ENCODE measurements around the gene RXRA. TPM values are rescaled to one million over a fixed set of nuclear protein-coding genes. Genes with fewer than 3 reads are reported as not detected.
A peak's percentile ranks its signal among the peaks of the same experiment; 100 is the strongest.

RXRA gene
- total and polyA plus RNA-seq, 3 experiments from 2014 or later = 2.1 to 10.0 (median 9.9) TPM

DNA sequence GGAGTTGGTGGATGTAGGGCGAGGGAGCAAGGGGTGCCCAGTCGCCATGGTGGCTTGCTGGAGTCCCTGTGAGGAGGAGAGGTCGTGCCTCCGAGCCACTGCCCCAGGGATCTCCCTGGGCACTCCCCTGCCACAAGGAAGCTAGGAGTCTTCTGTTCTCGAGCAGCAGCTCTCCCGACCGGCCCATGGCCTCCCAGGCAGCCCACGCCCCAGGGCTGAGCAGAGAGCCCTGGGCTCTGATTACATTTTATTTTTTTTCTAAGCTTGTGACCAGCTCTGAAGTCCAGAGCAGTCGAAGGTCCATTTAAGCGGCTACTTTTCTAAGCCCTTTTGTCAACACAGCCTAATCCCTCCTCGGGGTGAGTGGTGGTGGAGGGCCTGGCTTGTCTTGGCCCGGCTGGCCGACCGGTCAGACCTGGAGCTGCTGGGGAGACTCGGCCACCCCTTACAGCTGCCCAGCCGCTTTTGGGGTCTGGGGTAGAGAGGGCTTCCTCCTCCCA is 2.1 kb downstream of the RXRA start:
- no peak overlapping the region for H3K27ac Mint-ChIP-seq
- no peak overlapping the region for H3K4me3 ChIP-seq (ENCODE audit: low read length)
- peaks cover 19% of the 10 kb centered on the region for H3K4me1 ChIP-seq (ENCODE audit: insufficient read depth, low read length)
- no peaks in the 10 kb centered on the region for H3K36me3 Mint-ChIP-seq
- no peaks in the 10 kb centered on the region for H3K9me3 ChIP-seq (ENCODE audit: low read length)
- H3K4me3 Mint-ChIP-seq = peak overlapping the region; percentile 49 to 85 (median 65)
- POLR2A ChIA-PET = no interaction called here
- no peaks in the 10 kb centered on the region for H3K27me3 ChIP-seq (ENCODE audit: insufficient read depth, low read length, poor library complexity, severe bottlenecking)
- no peak for DNase-seq
- H3K27me3 Mint-ChIP-seq = peaks cover 0 to 6% of the 10 kb centered on the region in 2 donors
- CTCF ChIA-PET = interaction anchor here (0.9 to 2.3 kb wide), 2 partner anchors 115 to 158 kb away, joined by 7 to 8 read pairs; no protein-coding TSS in a partner anchor
- peaks cover 9 to 28% (median 15%) of the 10 kb centered on the region in 3 donors for H3K4me1 Mint-ChIP-seq
- no peaks in the 10 kb centered on the region for H3K36me3 ChIP-seq (ENCODE audit: insufficient read depth, low read length)
- H3K9me3 Mint-ChIP-seq = no peaks in the 10 kb centered on the region
- H3K27ac ChIP-seq (ENCODE audit: low read depth, low read length) = peak overlapping the region; percentile 47

GRCh38 chr9:134328841-134329575 is 2.8 kb downstream of the RXRA start:
- peak overlapping the region in 1 of 7 donors; percentile 80 for H3K4me3 Mint-ChIP-seq
- peak overlapping the region; percentile 47 for H3K27ac ChIP-seq (ENCODE audit: low read depth, low read length)
- ChIA-PET POLR2A (no interaction called here), CTCF (interaction anchor here (2.3 kb wide), 1 partner anchor 158 kb away, joined by 8 read pairs; no protein-coding TSS in a partner anchor)
- H3K27me3 Mint-ChIP-seq = peaks cover 0 to 6% of the 10 kb centered on the region in 2 donors
- peaks cover 19% of the 10 kb centered on the region for H3K4me1 ChIP-seq (ENCODE audit: insufficient read depth, low read length)
- no peaks in the 10 kb centered on the region for H3K9me3 ChIP-seq (ENCODE audit: low read length)
- no peak overlapping the region for H3K27ac Mint-ChIP-seq
- H3K36me3 ChIP-seq (ENCODE audit: insufficient read depth, low read length) = no peaks in the 10 kb centered on the region
- no peak for DNase-seq
- H3K4me3 ChIP-seq (ENCODE audit: low read length) = no peak overlapping the region
- no peaks in the 10 kb centered on the region for H3K36me3 Mint-ChIP-seq
- peaks cover 9 to 28% (median 15%) of the 10 kb centered on the region in 3 donors for H3K4me1 Mint-ChIP-seq
- no peaks in the 10 kb centered on the region for H3K27me3 ChIP-seq (ENCODE audit: insufficient read depth, low read length, poor library complexity, severe bottlenecking)
- no peaks in the 10 kb centered on the region for H3K9me3 Mint-ChIP-seq

DNA sequence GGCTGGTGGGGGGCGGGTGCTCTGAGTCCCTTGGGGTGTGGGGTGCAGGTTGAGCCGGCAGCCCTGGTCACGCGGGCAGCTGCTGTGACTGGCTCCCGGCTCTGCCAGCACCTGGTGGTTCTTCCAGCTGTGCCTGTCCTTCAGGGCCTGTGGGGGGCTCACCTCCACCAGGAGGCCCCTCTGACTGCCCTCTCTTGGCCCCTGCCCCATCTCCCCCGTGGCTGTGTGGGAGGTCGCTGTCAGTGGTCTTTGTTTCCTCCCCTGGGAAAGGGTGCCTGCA is 3.3 kb downstream of the RXRA start:
- peaks cover 6 to 23% (median 10%) of the 10 kb centered on the region in 3 donors for H3K4me1 Mint-ChIP-seq
- no peak for DNase-seq
- H3K36me3 Mint-ChIP-seq = no peaks in the 10 kb centered on the region
- no peaks in the 10 kb centered on the region for H3K36me3 ChIP-seq (ENCODE audit: insufficient read depth, low read length)
- H3K9me3 ChIP-seq (ENCODE audit: low read length) = no peaks in the 10 kb centered on the region
- no peaks in the 10 kb centered on the region for H3K27me3 ChIP-seq (ENCODE audit: insufficient read depth, low read length, poor library complexity, severe bottlenecking)
- H3K4me3 ChIP-seq (ENCODE audit: low read length) = no peak overlapping the region
- H3K27me3 Mint-ChIP-seq = peaks cover 0 to 4% of the 10 kb centered on the region in 2 donors
- peak overlapping the region in 2 of 7 donors; percentile 58 to 80 for H3K4me3 Mint-ChIP-seq
- no peaks in the 10 kb centered on the region for H3K9me3 Mint-ChIP-seq
- ChIA-PET CTCF (interaction anchor here (2.3 kb wide), 1 partner anchor 159 kb away, joined by 8 read pairs; no protein-coding TSS in a partner anchor), POLR2A (no interaction called here)
- peaks cover 16% of the 10 kb centered on the region for H3K4me1 ChIP-seq (ENCODE audit: insufficient read depth, low read length)
- H3K27ac Mint-ChIP-seq = peak overlapping the region in 1 of 8 donors; percentile 37
- no peak overlapping the region for H3K27ac ChIP-seq (ENCODE audit: low read depth, low read length)

GRCh38 chr9:134329886-134330285 is 3.6 kb downstream of the RXRA start:
- Mint-ChIP-seq H3K27me3 (peaks cover 0 to 2% of the 10 kb centered on the region in 2 donors), H3K4me3 (peak overlapping the region in 3 of 7 donors; percentile 3 to 58 (median 54)), H3K9me3 (no peaks in the 10 kb centered on the region), H3K36me3 (no peaks in the 10 kb centered on the region), H3K27ac (peak overlapping the region in 1 of 8 donors; percentile 37), H3K4me1 (peaks cover 4 to 20% (median 8%) of the 10 kb centered on the region in 3 donors)
- no peaks in the 10 kb centered on the region for H3K9me3 ChIP-seq (ENCODE audit: low read length)
- H3K4me1 ChIP-seq (ENCODE audit: insufficient read depth, low read length) = peaks cover 16% of the 10 kb centered on the region
- H3K27me3 ChIP-seq (ENCODE audit: insufficient read depth, low read length, poor library complexity, severe bottlenecking) = no peaks in the 10 kb centered on the region
- ChIA-PET POLR2A (no interaction called here), CTCF (no interaction called here)
- no peaks in the 10 kb centered on the region for H3K36me3 ChIP-seq (ENCODE audit: insufficient read depth, low read length)
- H3K4me3 ChIP-seq (ENCODE audit: low read length) = no peak overlapping the region
- no peak overlapping the region for H3K27ac ChIP-seq (ENCODE audit: low read depth, low read length)
- DNase-seq = no peak

DNA sequence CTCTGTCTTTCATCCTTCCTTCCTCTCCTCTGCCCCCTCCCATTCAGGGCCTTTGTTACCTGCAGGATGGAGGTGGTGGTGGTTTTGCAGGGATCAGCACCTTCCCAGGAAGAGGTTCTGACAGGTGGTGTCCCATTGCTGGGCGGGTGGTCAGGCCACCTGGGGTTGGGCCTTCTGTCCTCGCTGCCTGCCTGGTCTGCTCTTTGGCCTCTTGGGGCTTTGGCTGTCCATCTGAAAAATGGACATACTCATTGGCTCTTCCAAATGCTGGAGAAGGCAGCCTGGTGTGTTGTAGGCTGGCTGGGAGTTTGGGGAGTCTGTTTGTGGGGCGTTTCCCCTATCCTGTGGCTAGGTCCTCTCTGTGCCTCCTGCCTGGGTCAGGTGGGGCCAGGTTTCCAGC is 4.3 kb downstream of the RXRA start:
- no peaks in the 10 kb centered on the region for H3K36me3 ChIP-seq (ENCODE audit: insufficient read depth, low read length)
- H3K27me3 ChIP-seq (ENCODE audit: insufficient read depth, low read length, poor library complexity, severe bottlenecking) = no peaks in the 10 kb centered on the region
- Mint-ChIP-seq H3K36me3 (no peaks in the 10 kb centered on the region), H3K9me3 (no peaks in the 10 kb centered on the region), H3K4me1 (peaks cover 4 to 16% (median 8%) of the 10 kb centered on the region in 3 donors), H3K27ac (peak overlapping the region in 1 of 8 donors; percentile 61), H3K4me3 (peak overlapping the region in 1 of 7 donors; percentile 73), H3K27me3 (peaks cover 0 to 2% of the 10 kb centered on the region in 2 donors)
- ChIA-PET CTCF (no interaction called here), POLR2A (no interaction called here)
- H3K4me1 ChIP-seq (ENCODE audit: insufficient read depth, low read length) = peaks cover 16% of the 10 kb centered on the region
- no peak overlapping the region for H3K4me3 ChIP-seq (ENCODE audit: low read length)
- H3K27ac ChIP-seq (ENCODE audit: low read depth, low read length) = no peak overlapping the region
- H3K9me3 ChIP-seq (ENCODE audit: low read length) = no peaks in the 10 kb centered on the region
- DNase-seq = no peak

- H3K4me1 Mint-ChIP-seq = peaks cover 4 to 16% (median 8%) of the 10 kb centered on the region in 3 donors
- peaks cover 0 to 2% of the 10 kb centered on the region in 2 donors for H3K27me3 Mint-ChIP-seq
- no peak overlapping the region for H3K4me3 ChIP-seq (ENCODE audit: low read length)
- CTCF ChIA-PET = no interaction called here
- DNase-seq = no peak
- no peaks in the 10 kb centered on the region for H3K9me3 ChIP-seq (ENCODE audit: low read length)
- H3K27me3 ChIP-seq (ENCODE audit: insufficient read depth, low read length, poor library complexity, severe bottlenecking) = no peaks in the 10 kb centered on the region
- H3K36me3 ChIP-seq (ENCODE audit: insufficient read depth, low read length) = no peaks in the 10 kb centered on the region
- no peak overlapping the region for H3K27ac ChIP-seq (ENCODE audit: low read depth, low read length)
- no peak overlapping the region for H3K4me3 Mint-ChIP-seq
- H3K27ac Mint-ChIP-seq = peak overlapping the region in 1 of 8 donors; percentile 63
- peaks cover 16% of the 10 kb centered on the region for H3K4me1 ChIP-seq (ENCODE audit: insufficient read depth, low read length)
- POLR2A ChIA-PET = no interaction called here
- no peaks in the 10 kb centered on the region for H3K36me3 Mint-ChIP-seq
- no peaks in the 10 kb centered on the region for H3K9me3 Mint-ChIP-seq
Observed at GRCh38 chr9:134331186-134332025, 5.2 kb downstream of the RXRA start.

GRCh38 chr9:134332266-134332665 is 6.0 kb downstream of the RXRA start:
- ChIA-PET POLR2A (no interaction called here), CTCF (no interaction called here)
- H3K36me3 ChIP-seq (ENCODE audit: insufficient read depth, low read length) = no peaks in the 10 kb centered on the region
- Mint-ChIP-seq H3K9me3 (no peaks in the 10 kb centered on the region), H3K27me3 (peaks cover 0 to 2% of the 10 kb centered on the region in 2 donors), H3K27ac (no peak overlapping the region), H3K36me3 (no peaks in the 10 kb centered on the region), H3K4me3 (no peak overlapping the region), H3K4me1 (peaks cover 7 to 16% (median 8%) of the 10 kb centered on the region in 3 donors)
- H3K27ac ChIP-seq (ENCODE audit: low read depth, low read length) = no peak overlapping the region
- H3K4me1 ChIP-seq (ENCODE audit: insufficient read depth, low read length) = peaks cover 11% of the 10 kb centered on the region
- no peak overlapping the region for H3K4me3 ChIP-seq (ENCODE audit: low read length)
- no peaks in the 10 kb centered on the region for H3K9me3 ChIP-seq (ENCODE audit: low read length)
- no peaks in the 10 kb centered on the region for H3K27me3 ChIP-seq (ENCODE audit: insufficient read depth, low read length, poor library complexity, severe bottlenecking)
- DNase-seq = no peak

GRCh38 chr9:134332841-134333233 is 6.6 kb downstream of the RXRA start:
- Histone ChIP-seq H3K27ac (ENCODE audit: low read depth, low read length) (no peak overlapping the region), H3K9me3 (ENCODE audit: low read length) (no peaks in the 10 kb centered on the region), H3K36me3 (ENCODE audit: insufficient read depth, low read length) (no peaks in the 10 kb centered on the region), H3K4me3 (ENCODE audit: low read length) (no peak overlapping the region), H3K27me3 (ENCODE audit: insufficient read depth, low read length, poor library complexity, severe bottlenecking) (no peaks in the 10 kb centered on the region), H3K4me1 (ENCODE audit: insufficient read depth, low read length) (peaks cover 6% of the 10 kb centered on the region)
- no peaks in the 10 kb centered on the region for H3K36me3 Mint-ChIP-seq
- no peak for DNase-seq
- H3K4me3 Mint-ChIP-seq = no peak overlapping the region
- ChIA-PET POLR2A (no interaction called here), CTCF (interaction anchor here (1.3 kb wide), 1 partner anchor 11 kb away, joined by 3 read pairs; no protein-coding TSS in a partner anchor)
- peaks cover 9 to 16% (median 13%) of the 10 kb centered on the region in 3 donors for H3K4me1 Mint-ChIP-seq
- H3K9me3 Mint-ChIP-seq = no peaks in the 10 kb centered on the region
- no peak overlapping the region for H3K27ac Mint-ChIP-seq
- H3K27me3 Mint-ChIP-seq = peaks cover 0 to 2% of the 10 kb centered on the region in 2 donors

Data from CD8-positive, alpha-beta memory T cell (primary cell).